Thymus (tissue), 11 donors: ENCODE measurements around the gene MYO5C. TPM values are rescaled to one million over a fixed set of nuclear protein-coding genes. Genes with fewer than 3 reads are reported as not detected.

ENCODE experiments used
- DNase-seq, 9 donors: peaks; one replicate each; pipeline ENCODE4 v3.0.0-alpha.2; 2013; ENCODE audit warnings: low spot score in 9 of 9, low read depth in 6 of 9, missing footprints in 1 of 9
- H3K27ac ChIP-seq, 2 donors: one replicate each; pipeline ENCODE4 v1.5.1; 2013; ENCODE audit warnings: control low read depth in 1 of 2, low read depth in 1 of 2, low read length in 1 of 2, mild to moderate bottlenecking in 1 of 2, moderate library complexity in 1 of 2
- H3K27me3 ChIP-seq, 2 donors: one replicate each; pipeline ENCODE4 v1.5.1; 2013; ENCODE audit warnings: low read length in 1 of 2; ENCODE audit not compliant: control insufficient read depth in 2 of 2, insufficient read depth in 1 of 2
- H3K36me3 ChIP-seq, 2 donors: one replicate each; pipeline ENCODE4 v1.5.1; 2013; ENCODE audit warnings: low read length in 1 of 2, mild to moderate bottlenecking in 1 of 2, moderate library complexity in 1 of 2; ENCODE audit not compliant: control insufficient read depth in 2 of 2, insufficient read depth in 2 of 2
- H3K4me1 ChIP-seq, 2 donors: one replicate each; pipeline ENCODE4 v1.5.1; 2013; ENCODE audit warnings: low read length in 2 of 2; ENCODE audit not compliant: control insufficient read depth in 2 of 2, insufficient read depth in 2 of 2
- H3K4me3 ChIP-seq, 2 donors: one replicate each; pipeline ENCODE4 v1.5.1; 2013; ENCODE audit warnings: low read length in 2 of 2, control low read depth in 1 of 2, mild to moderate bottlenecking in 1 of 2
- H3K9me3 ChIP-seq, 2 donors: one replicate each; pipeline ENCODE4 v1.5.1; 2013; ENCODE audit warnings: low read length in 1 of 2, mild to moderate bottlenecking in 1 of 2; ENCODE audit not compliant: control insufficient read depth in 2 of 2, insufficient read depth in 1 of 2
- WGBS: extraction: QIAGEN DNeasy Blood & Tissue Kit; methylation state at CpG from one replicate; pipeline ENCODE4 v1.1.7; 2013; 5-methylcytosine and 5-hydroxymethylcytosine counted together
- polyA plus RNA-seq: library from polyadenylated mRNA; stranded (reverse); fragments of 200-250 nt; gene quantifications from one replicate; pipeline ENCODE4 v1.2.3, GENCODE V29; 2013
- total RNA-seq: library from RNA; stranded (reverse); fragments of 120-200 nt; gene quantifications from one replicate; pipeline ENCODE4 v1.2.4, GENCODE V29; 2013
- donor health status: healthy.

Gene MYO5C
- total and polyA plus RNA-seq, 2 donors, result 3.0 to 3.2 TPM

DNA sequence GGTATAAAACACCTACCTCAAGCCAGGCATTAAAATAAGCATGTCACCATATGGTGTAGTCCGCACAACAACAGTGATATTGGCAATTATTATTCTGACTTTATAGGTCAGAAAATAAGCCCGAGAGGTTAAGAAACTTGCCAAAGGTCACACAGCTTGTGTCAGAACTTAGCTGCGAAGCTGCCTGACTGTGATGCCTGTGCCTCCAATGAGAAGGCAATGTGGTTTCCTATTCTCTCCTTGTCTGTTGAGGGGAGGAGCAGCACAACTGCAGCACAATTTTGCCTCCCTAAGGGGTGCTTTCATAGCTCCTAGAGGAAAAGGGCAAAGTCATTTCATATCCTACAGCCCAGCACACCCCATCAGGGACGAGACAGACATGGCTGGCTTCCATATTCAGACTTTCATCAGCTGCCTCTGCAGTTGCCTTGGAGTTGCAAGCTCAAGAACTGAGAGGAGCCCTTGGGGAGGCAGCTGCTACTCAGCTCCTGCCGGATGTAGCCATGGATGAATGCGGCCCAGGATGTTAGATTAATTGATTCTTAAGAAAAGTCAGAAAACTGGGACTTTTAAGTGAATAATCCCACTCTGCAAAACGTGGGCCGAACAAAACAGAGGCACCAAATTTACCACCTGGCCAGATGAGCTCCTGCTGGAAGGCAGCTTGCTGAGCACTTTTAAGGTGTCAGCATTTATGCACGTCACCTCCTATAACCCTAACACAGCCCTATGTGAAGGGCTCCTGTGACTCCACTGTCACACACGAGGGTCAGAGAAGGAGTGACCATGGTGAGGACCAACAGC is 38.5 kb downstream of the MYO5C start:
- Histone ChIP-seq H3K4me3 (no peak overlapping the region), H3K27me3 (no peaks in the 10 kb centered on the region), H3K9me3 (no peaks in the 10 kb centered on the region), H3K4me1 (peaks cover 2 to 28% of the 10 kb centered on the region in 2 donors), H3K36me3 (no peaks in the 10 kb centered on the region), H3K27ac (peak overlapping the region; percentile 25 to 37)
- WGBS, result 90% methylated on average over 10 of the region's 10 CpGs
- peak in 1 of 9 donors; percentile 56 for DNase-seq

DNA sequence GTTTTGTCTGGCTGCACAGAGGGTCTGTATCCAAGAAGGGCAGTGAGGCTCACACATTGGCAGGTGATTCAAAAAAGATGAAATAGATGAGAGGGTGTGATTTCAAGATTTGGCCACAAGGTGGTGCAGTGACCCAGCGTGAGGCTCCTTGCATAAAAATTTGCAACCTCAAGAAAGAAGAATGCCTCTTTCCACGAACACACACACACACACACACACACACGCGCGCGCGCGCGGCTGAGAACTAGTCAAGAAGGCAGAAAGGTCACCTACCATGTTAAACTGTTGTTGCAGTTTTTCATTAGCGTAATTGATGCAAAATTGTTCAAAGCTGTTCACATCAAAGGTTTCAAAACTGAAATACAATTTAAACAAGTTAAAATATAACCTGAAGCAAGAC is 39.2 kb downstream of the MYO5C start:
- DNase-seq, result peak; percentile 59 to 90 (median 86)
- 9% methylated on average over 10 of the region's 10 CpGs for WGBS
- H3K27me3 ChIP-seq, result no peaks in the 10 kb centered on the region
- peaks cover 2 to 20% of the 10 kb centered on the region in 2 donors for H3K4me1 ChIP-seq
- H3K36me3 ChIP-seq, result no peaks in the 10 kb centered on the region
- H3K9me3 ChIP-seq, result no peaks in the 10 kb centered on the region
- H3K4me3 ChIP-seq, result no peak overlapping the region
- no peak overlapping the region for H3K27ac ChIP-seq

DNA sequence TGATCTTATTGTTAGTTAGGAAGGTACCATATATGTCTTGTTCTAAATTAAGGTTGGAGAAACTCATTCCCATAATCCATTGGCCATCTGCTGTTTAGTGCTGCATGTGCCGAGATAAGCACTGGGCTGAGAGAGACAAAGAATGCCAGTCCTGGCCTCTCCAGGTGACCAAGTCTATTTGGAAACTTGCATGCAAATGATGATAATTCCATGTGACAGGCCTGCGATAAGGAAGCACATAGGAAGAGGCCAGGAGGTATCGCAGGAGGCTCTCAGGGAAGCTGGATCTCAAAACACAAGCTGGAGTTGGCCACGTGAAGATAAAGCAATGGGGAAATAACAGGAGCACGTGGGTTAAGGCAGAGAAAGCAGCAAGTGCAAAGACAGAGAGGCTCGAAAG is 39.7 kb downstream of the MYO5C start:
- DNase-seq, result no peak
- H3K27ac ChIP-seq, result no peak overlapping the region
- H3K4me3 ChIP-seq, result no peak overlapping the region
- no peaks in the 10 kb centered on the region for H3K27me3 ChIP-seq
- peaks cover 2 to 16% of the 10 kb centered on the region in 2 donors for H3K4me1 ChIP-seq
- no peaks in the 10 kb centered on the region for H3K36me3 ChIP-seq
- H3K9me3 ChIP-seq, result no peaks in the 10 kb centered on the region
- WGBS, result 86% methylated on average over 6 of the region's 6 CpGs

DNA sequence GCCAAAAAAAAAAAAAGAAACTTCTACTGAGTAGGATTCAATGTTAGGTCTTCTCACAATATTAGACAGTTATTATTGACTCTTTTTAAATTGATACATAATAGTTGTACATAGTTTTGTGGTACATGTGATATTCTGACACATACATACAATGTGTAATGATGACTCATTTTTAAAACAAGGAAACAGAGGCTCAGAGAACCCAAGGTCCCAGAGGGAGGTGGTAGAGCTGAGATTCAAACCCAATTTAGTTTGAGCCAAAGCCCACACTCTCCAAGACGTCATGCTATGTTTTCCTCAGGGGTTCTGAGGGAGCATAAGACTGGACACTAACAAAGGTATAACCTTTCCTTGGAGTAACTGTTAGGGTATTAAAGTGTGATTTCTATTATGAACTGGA is 40.6 kb downstream of the MYO5C start:
- Histone ChIP-seq H3K4me3 (no peak overlapping the region), H3K9me3 (no peaks in the 10 kb centered on the region), H3K27me3 (no peaks in the 10 kb centered on the region), H3K27ac (no peak overlapping the region), H3K4me1 (peaks cover 2 to 15% of the 10 kb centered on the region in 2 donors), H3K36me3 (no peaks in the 10 kb centered on the region)
- WGBS, result 87% methylated on average over 1 of the region's 1 CpG
- DNase-seq, result no peak

GRCh38 chr15:52254391-52254790 is 41.2 kb downstream of the MYO5C start:
- DNase-seq, result no peak
- no peak overlapping the region for H3K27ac ChIP-seq
- WGBS, result 97% methylated on average over 4 of the region's 4 CpGs
- H3K4me1 ChIP-seq, result peaks cover 2 to 15% of the 10 kb centered on the region in 2 donors
- H3K36me3 ChIP-seq, result no peaks in the 10 kb centered on the region
- H3K4me3 ChIP-seq, result no peak overlapping the region
- H3K9me3 ChIP-seq, result no peaks in the 10 kb centered on the region
- no peaks in the 10 kb centered on the region for H3K27me3 ChIP-seq

DNA sequence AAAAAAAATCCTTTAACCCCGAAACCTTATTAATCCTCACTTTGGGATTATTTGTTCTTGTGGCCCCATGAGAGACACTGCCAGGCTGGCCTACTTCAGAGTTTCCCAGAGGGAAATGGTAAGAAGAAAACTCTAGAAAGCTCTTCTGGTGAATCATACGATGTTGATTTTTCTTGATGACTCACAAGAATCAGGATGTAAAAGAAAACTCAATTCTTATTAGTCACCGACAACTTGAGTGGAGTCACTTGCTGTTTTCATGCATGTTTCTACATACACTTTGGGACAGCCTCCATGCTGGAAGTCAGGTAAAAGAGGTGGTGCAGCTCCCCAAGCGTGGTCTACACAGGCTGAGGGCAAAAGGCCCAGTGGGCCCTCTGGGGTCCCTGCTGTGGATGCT is 42.8 kb downstream of the MYO5C start:
- Histone ChIP-seq H3K9me3 (no peaks in the 10 kb centered on the region), H3K4me3 (no peak overlapping the region), H3K4me1 (peaks cover 2 to 14% of the 10 kb centered on the region in 2 donors), H3K36me3 (no peaks in the 10 kb centered on the region), H3K27ac (no peak overlapping the region), H3K27me3 (no peaks in the 10 kb centered on the region)
- no peak for DNase-seq
- 92% methylated on average over 4 of the region's 4 CpGs for WGBS

DNA sequence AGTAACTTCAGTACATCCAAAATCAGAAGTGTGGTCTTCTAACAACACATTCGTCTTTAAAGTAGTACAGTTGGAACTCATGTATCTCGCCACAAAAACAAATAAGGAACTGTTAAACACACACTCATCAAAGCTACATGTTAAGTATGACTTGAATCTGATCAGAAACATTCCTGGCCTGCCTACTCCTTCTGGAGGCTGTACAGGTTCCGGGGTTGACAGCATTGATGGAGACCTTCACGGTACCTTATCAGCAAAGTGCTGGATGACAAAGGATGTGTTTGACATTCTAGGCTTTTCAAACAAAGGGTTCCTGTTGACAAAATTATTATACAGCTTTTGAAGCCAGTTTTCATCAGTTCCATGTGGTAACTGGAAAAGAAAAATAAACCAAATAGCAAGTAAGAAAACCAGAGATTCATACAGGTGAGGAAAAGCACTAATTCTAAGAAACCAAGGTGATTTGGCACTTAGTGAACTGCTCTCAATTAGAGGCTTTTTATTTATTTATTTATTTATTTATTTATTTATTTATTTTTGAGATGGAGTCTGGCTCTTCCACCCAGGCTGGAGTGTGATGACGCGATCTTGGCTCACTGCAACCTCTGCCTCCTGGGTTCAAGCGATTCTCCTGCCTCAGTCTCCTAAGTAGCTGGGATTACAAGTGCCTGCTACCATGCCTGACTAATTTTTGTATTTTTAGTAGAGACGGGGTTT is 44.3 kb downstream of the MYO5C start:
- no peaks in the 10 kb centered on the region for H3K4me1 ChIP-seq
- H3K27me3 ChIP-seq, result no peaks in the 10 kb centered on the region
- H3K36me3 ChIP-seq, result no peaks in the 10 kb centered on the region
- 98% methylated on average over 8 of the region's 8 CpGs for WGBS
- no peak for DNase-seq
- H3K27ac ChIP-seq, result no peak overlapping the region
- no peaks in the 10 kb centered on the region for H3K9me3 ChIP-seq
- H3K4me3 ChIP-seq, result no peak overlapping the region

GRCh38 chr15:52247461-52247860 is 48.1 kb downstream of the MYO5C start:
- H3K4me1 ChIP-seq, result no peaks in the 10 kb centered on the region
- 97% methylated on average over 7 of the region's 7 CpGs for WGBS
- no peaks in the 10 kb centered on the region for H3K9me3 ChIP-seq
- H3K4me3 ChIP-seq, result no peak overlapping the region
- no peak for DNase-seq
- no peak overlapping the region for H3K27ac ChIP-seq
- no peaks in the 10 kb centered on the region for H3K27me3 ChIP-seq
- no peaks in the 10 kb centered on the region for H3K36me3 ChIP-seq

- Histone ChIP-seq H3K4me3 (no peak overlapping the region), H3K36me3 (no peaks in the 10 kb centered on the region), H3K9me3 (no peaks in the 10 kb centered on the region), H3K4me1 (no peaks in the 10 kb centered on the region), H3K27me3 (no peaks in the 10 kb centered on the region), H3K27ac (no peak overlapping the region)
- DNase-seq, result no peak
- 95% methylated on average over 16 of the region's 16 CpGs for WGBS
Measured at GRCh38 chr15:52246686-52247431, 48.7 kb downstream of the MYO5C start.
